ENCODE data around the gene ACD. TPM values are rescaled to one million over a fixed set of nuclear protein-coding genes. Genes with fewer than 3 reads are reported as not detected.

ACD gene
- total and polyA plus RNA-seq, 2 of the 4 experiments (the other 2 are of a cell fraction) = 15.6 to 31.1 TPM

DNA sequence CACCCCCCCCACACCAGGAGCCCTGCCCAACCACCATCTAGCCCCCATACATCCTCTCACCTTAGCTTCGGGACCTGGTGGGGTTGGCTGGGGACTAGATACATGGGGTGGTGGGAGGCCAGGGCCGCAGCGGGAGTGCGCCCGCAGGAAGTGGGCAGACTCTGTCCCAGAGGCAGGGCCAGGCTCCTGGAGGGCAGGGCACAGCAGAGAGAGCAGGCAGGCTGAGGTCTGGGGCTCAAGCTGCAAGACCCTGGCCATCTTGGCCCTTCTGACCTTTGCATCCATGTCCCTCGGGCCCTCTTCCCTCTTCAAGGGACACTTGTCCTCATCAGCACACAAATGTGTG lies 3.8 kb upstream of the ACD start:
- Histone ChIP-seq H3K23ac (ENCODE audit: low read depth, low read length) (no peak overlapping the region), H3K4me3 (ENCODE audit: insufficient read depth, low read depth, low read length) (no peak overlapping the region), H3K14ac (replicated peaks; ENCODE audit: low read depth, low read length) (no peak overlapping the region), H3K9ac (ENCODE audit: low read depth, low read length) (no peak overlapping the region), H2BK120ac (ENCODE audit: low read depth, low read length) (no peak overlapping the region), H3K9me1 (ENCODE audit: insufficient read depth, low read length) (peaks cover 3% of the 10 kb centered on the region), H2AK9ac (replicated peaks; ENCODE audit: low read depth, low read length, poor library complexity) (no peak overlapping the region), H2BK5ac (ENCODE audit: low read depth, low read length, poor library complexity, severe bottlenecking) (no peak overlapping the region), H4K91ac (ENCODE audit: insufficient read depth, low read depth, low read length) (no peak overlapping the region), H2BK15ac (ENCODE audit: low read depth, low read length) (no peak overlapping the region), H4K20me1 (ENCODE audit: insufficient read depth, low read length) (peaks cover 4% of the 10 kb centered on the region), H3K56ac (ENCODE audit: extremely low read depth, insufficient read depth, low read length) (no peak overlapping the region), H3K27ac (ENCODE audit: insufficient read depth, low read length) (no peak overlapping the region), H4K8ac (ENCODE audit: low read depth in 2 of 2, low read length in 2 of 2) (no peak overlapping the region), H3K4ac (ENCODE audit: low read depth, low read length) (no peak overlapping the region), H2BK20ac (ENCODE audit: low read depth, low read length) (no peak overlapping the region), H3K79me1 (ENCODE audit: low read depth in 1 of 2, low read length in 2 of 2) (peaks cover 8 to 24% of the 10 kb centered on the region in 2 experiments), H2AK5ac (ENCODE audit: low read depth, low read length) (no peak overlapping the region), H3K4me1 (ENCODE audit: control insufficient read depth, insufficient read depth, low read length) (peaks cover 16% of the 10 kb centered on the region), H3K9me3 (ENCODE audit: control insufficient read depth, insufficient read depth, low read length) (no peaks in the 10 kb centered on the region), H2AFZ (replicated peaks; ENCODE audit: low read length, poor library complexity) (no peak overlapping the region), H4K5ac (ENCODE audit: low read depth, low read length) (no peak overlapping the region), H3K27me3 (ENCODE audit: control insufficient read depth, insufficient read depth, low read length) (no peaks in the 10 kb centered on the region), H3K18ac (ENCODE audit: low read depth, low read length) (no peak overlapping the region), H3K4me2 (ENCODE audit: low read depth, low read length) (no peak overlapping the region), H3K36me3 (ENCODE audit: control insufficient read depth, insufficient read depth, low read length) (peaks cover 2% of the 10 kb centered on the region; the same call in 1 of the 2 replicates)
- intact Hi-C loops (cut with micrococcal nuclease) (no loop called here), dilution Hi-C loops (cut with HindIII; ENCODE audit: low sequenced_read_pairs, unreplicated experiment) (no loop called here), in situ Hi-C loops (cut with MboI; ENCODE audit: low sequenced_read_pairs) (loop anchor here (10.0 kb wide), 1 partner anchor 139 kb away; the partner anchor contains the start of gene RIPOR1)
- 100% methylated on average over 1 of the region's 6 CpGs; no CpG with 5 or more reads in 1 of the 2 experiments for WGBS, 2 experiments (ENCODE audit: extremely low coverage in 2 of 2, insufficient read length in 1 of 2)
- TF ChIP-seq RFX5 (IDR thresholded peaks at IDR 0.05; ENCODE audit: low read depth, low read length) (no peak), CTCF (conservative IDR thresholded peaks at IDR 0.05; ENCODE audit: low read depth, low read length) (no peak), CHD1 (IDR thresholded peaks at IDR 0.05; ENCODE audit: low read depth, low read length) (no peak)
- BruUV-seq (replicated peaks) = no TSS peak
- no peak for ATAC-seq (ENCODE audit: low read depth)
- no peak for DNase-seq
- POLR2A ChIA-PET (ENCODE audit: unreplicated experiment) = no interaction called here
- CTCF ChIA-PET = interaction anchor here (1.5 kb wide), 1 partner anchor 142 kb away, joined by 4 read pairs; no protein-coding TSS in a partner anchor

Data from IMR-90 (cell line).